Epithelial cell of esophagus (primary cell): ENCODE data around the gene BRMS1L.

Experiments
- DNase-seq: peaks from one replicate; pipeline ENCODE4 v3.0.0; 2010; ENCODE audit warnings: low read depth
- H3K4me3 ChIP-seq: 2 replicates; pipeline ENCODE4 v1.5.1; 2011; ENCODE audit warnings: mild to moderate bottlenecking, low read length, control low read depth
- CTCF ChIP-seq: IDR thresholded peaks from 2 replicates; pipeline ENCODE4 v1.5.1; 2011; ENCODE audit warnings: low read depth, mild to moderate bottlenecking, low read length, control low read depth, inconsistent platforms; ENCODE audit not compliant: insufficient read depth; ENCODE audit errors: missing control alignments

The BRMS1L gene

GRCh38 chr14:35858521-35859209, 32.5 kb downstream of the BRMS1L start:
- TF ChIP-seq CTCF, result no peak
- no peak overlapping the region for H3K4me3 ChIP-seq
- peak; percentile 96 for DNase-seq

GRCh38 chr14:35861204-35861868, 35.2 kb downstream of the BRMS1L start:
- TF ChIP-seq CTCF, result no peak
- no peak for DNase-seq
- H3K4me3 ChIP-seq, result no peak overlapping the region

- no peak for DNase-seq
- H3K4me3 ChIP-seq, result no peak overlapping the region
- no peak for TF ChIP-seq CTCF
Observed at GRCh38 chr14:35865611-35866324, 39.6 kb downstream of the BRMS1L start.

GRCh38 chr14:35866595-35867279, 40.6 kb downstream of the BRMS1L start:
- H3K4me3 ChIP-seq, result no peak overlapping the region
- TF ChIP-seq CTCF, result no peak
- DNase-seq, result peak; percentile 24

- no peak for TF ChIP-seq CTCF
- no peak overlapping the region for H3K4me3 ChIP-seq
- DNase-seq, result no peak
Observed at GRCh38 chr14:35867280-35867629, 41.1 kb downstream of the BRMS1L start.

- DNase-seq, result no peak
- no peak overlapping the region for H3K4me3 ChIP-seq
- TF ChIP-seq CTCF, result no peak
Observed at GRCh38 chr14:35875296-35875695, 49.2 kb downstream of the BRMS1L start.
